ENCODE results near the gene CSDE1. TPM values are rescaled to one million over a fixed set of nuclear protein-coding genes. Genes with fewer than 3 reads are reported as not detected.

The CSDE1 gene
- polyA plus RNA-seq, 3 donors: 177 to 324 (median 251) TPM

DNA sequence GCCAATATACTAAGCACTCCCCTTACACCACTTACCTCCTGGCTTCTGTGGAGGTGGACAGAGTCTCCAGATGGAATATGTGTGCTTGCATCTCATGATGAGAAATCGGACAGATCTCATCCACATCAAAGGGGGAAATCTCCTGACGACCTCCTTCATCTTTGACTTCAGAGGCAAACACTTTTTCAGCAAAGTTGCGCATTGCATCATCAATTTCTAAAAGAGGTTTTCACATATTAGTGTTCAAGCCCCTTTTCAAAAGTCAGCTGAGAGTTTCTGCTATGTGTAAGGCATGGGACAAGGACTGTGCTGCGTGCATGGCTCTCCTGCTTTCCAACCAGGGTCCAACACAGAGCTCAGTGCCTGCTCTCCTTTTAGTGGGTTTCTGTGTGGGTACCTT is 69.3 kb downstream of the CSDE1 start:
- Histone ChIP-seq H2AFZ (ENCODE audit: insufficient read depth, low read depth, low read length, poor library complexity, severe bottlenecking) (no peak overlapping the region), H3K9me3 (replicated peaks in 1 of 2; ENCODE audit: control insufficient read depth in 1 of 2, insufficient read depth in 1 of 2, low read length in 2 of 2) (no peaks in the 10 kb centered on the region), H3K27me3 (ENCODE audit: control insufficient read depth in 2 of 2, insufficient read depth in 2 of 2, low read length in 2 of 2) (peaks cover 3 to 4% of the 10 kb centered on the region in 2 donors), H3K4me2 (replicated peaks; ENCODE audit: extremely low read depth, low read length, poor library complexity, severe bottlenecking) (no peak overlapping the region), H3K27ac (ENCODE audit: low read depth in 1 of 2, low read length in 2 of 2) (no peak overlapping the region), H3K4me3 (replicated peaks in 1 of 3; ENCODE audit: low read depth in 2 of 3, low read length in 3 of 3) (no peak overlapping the region), H3K9ac (ENCODE audit: insufficient read depth, low read length, poor library complexity, severe bottlenecking) (no peak overlapping the region), H3K4me1 (ENCODE audit: control insufficient read depth in 1 of 2, insufficient read depth in 2 of 2, low read length in 2 of 2) (no peaks in the 10 kb centered on the region), H3K36me3 (replicated peaks in 1 of 2; ENCODE audit: control insufficient read depth in 1 of 2, insufficient read depth in 2 of 2, low read length in 2 of 2) (no peaks in the 10 kb centered on the region), H4K20me1 (ENCODE audit: insufficient read depth, low read length) (no peaks in the 10 kb centered on the region), H3K79me2 (ENCODE audit: insufficient read depth, low read length) (no peaks in the 10 kb centered on the region)
- WGBS (ENCODE audit: insufficient coverage): 82% methylated on average over 3 of the region's 4 CpGs
- TF ChIP-seq, protein P1, sequence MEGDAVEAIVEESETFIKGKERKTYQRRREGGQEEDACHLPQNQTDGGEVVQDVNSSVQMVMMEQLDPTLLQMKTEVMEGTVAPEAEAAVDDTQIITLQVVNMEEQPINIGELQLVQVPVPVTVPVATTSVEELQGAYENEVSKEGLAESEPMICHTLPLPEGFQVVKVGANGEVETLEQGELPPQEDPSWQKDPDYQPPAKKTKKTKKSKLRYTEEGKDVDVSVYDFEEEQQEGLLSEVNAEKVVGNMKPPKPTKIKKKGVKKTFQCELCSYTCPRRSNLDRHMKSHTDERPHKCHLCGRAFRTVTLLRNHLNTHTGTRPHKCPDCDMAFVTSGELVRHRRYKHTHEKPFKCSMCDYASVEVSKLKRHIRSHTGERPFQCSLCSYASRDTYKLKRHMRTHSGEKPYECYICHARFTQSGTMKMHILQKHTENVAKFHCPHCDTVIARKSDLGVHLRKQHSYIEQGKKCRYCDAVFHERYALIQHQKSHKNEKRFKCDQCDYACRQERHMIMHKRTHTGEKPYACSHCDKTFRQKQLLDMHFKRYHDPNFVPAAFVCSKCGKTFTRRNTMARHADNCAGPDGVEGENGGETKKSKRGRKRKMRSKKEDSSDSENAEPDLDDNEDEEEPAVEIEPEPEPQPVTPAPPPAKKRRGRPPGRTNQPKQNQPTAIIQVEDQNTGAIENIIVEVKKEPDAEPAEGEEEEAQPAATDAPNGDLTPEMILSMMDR (IDR thresholded peaks at IDR 0.05): no peak
- intact Hi-C loops (cut with micrococcal nuclease): no loop called here
- no peaks in the 10 kb centered on the region for H3K9me3 Mint-ChIP-seq
- no peak overlapping the region for H3K27ac Mint-ChIP-seq
- H3K4me3 Mint-ChIP-seq: no peak overlapping the region
- H3K4me1 Mint-ChIP-seq: no peaks in the 10 kb centered on the region
- no peak for DNase-seq
- H3K36me3 Mint-ChIP-seq: no peaks in the 10 kb centered on the region
- peaks cover 3 to 19% (median 4%) of the 10 kb centered on the region in 3 donors for H3K27me3 Mint-ChIP-seq (ENCODE audit: low read depth in 3 of 3)

- no peaks in the 10 kb centered on the region for H3K36me3 ChIP-seq (replicated peaks in 1 of 2; ENCODE audit: control insufficient read depth in 1 of 2, insufficient read depth in 2 of 2, low read length in 2 of 2)
- no peak overlapping the region for H3K4me2 ChIP-seq (replicated peaks; ENCODE audit: extremely low read depth, low read length, poor library complexity, severe bottlenecking)
- no peak overlapping the region for H2AFZ ChIP-seq (ENCODE audit: insufficient read depth, low read depth, low read length, poor library complexity, severe bottlenecking)
- no peak for DNase-seq
- Mint-ChIP-seq H3K4me3 (no peak overlapping the region), H3K27me3 (ENCODE audit: low read depth in 3 of 3) (peaks cover 4 to 25% (median 7%) of the 10 kb centered on the region in 3 donors), H3K4me1 (no peaks in the 10 kb centered on the region), H3K9me3 (peaks cover 0 to 3% (median 0%) of the 10 kb centered on the region in 7 donors), H3K36me3 (no peaks in the 10 kb centered on the region), H3K27ac (no peak overlapping the region)
- intact Hi-C loops (cut with micrococcal nuclease): no loop called here
- H3K4me1 ChIP-seq (ENCODE audit: control insufficient read depth in 1 of 2, insufficient read depth in 2 of 2, low read length in 2 of 2): no peaks in the 10 kb centered on the region
- no peaks in the 10 kb centered on the region for H3K79me2 ChIP-seq (ENCODE audit: insufficient read depth, low read length)
- no peak overlapping the region for H3K4me3 ChIP-seq (replicated peaks in 1 of 3; ENCODE audit: low read depth in 2 of 3, low read length in 3 of 3)
- H3K9me3 ChIP-seq (replicated peaks in 1 of 2; ENCODE audit: control insufficient read depth in 1 of 2, insufficient read depth in 1 of 2, low read length in 2 of 2): no peaks in the 10 kb centered on the region
- H3K27ac ChIP-seq (ENCODE audit: low read depth in 1 of 2, low read length in 2 of 2): no peak overlapping the region
- 100% methylated on average over 3 of the region's 5 CpGs for WGBS (ENCODE audit: insufficient coverage)
- H3K27me3 ChIP-seq (ENCODE audit: control insufficient read depth in 2 of 2, insufficient read depth in 2 of 2, low read length in 2 of 2): peaks cover 3 to 4% of the 10 kb centered on the region in 2 donors
- TF ChIP-seq, protein P1 (IDR thresholded peaks at IDR 0.05): no peak
- H3K9ac ChIP-seq (ENCODE audit: insufficient read depth, low read length, poor library complexity, severe bottlenecking): no peak overlapping the region
- no peaks in the 10 kb centered on the region for H4K20me1 ChIP-seq (ENCODE audit: insufficient read depth, low read length)
These were observed 71.9 kb downstream of the CSDE1 start for GRCh38 chr1:114685851-114686250.

All from CD14-positive monocyte (primary cell).